Right lobe of liver (tissue), 6 donors: Measurements from ENCODE around the gene UBASH3B. TPM values are rescaled to one million over a fixed set of nuclear protein-coding genes. Genes with fewer than 3 reads are reported as not detected.

Source experiments
- ATAC-seq, 4 donors: fragments of 200-7000 bp; cut with Tn5 transposase; one replicate each; pipeline ENCODE4 v1.9.1; 2020; ENCODE audit warnings: mild to moderate bottlenecking in 4 of 4, moderate library complexity in 4 of 4
- DNase-seq, 3 donors: peaks; one replicate each; pipeline ENCODE4 v3.0.0-alpha.2; 2020
- H3K27ac ChIP-seq, 3 donors: fragments of 200-600 bp; one replicate each; pipeline ENCODE4 v1.8.0; 2022
- H3K27me3 ChIP-seq, 2 donors: fragments of 200-600 bp; one replicate each; pipeline ENCODE4 v1.8.0; 2022
- H3K36me3 ChIP-seq, 4 donors: fragments of 200-600 bp; sonication (generic) in 1 of 4; one replicate each; pipeline versions ENCODE4 v1.5.1 to v1.8.0; 2017 to 2022; ENCODE audit warnings: control low read depth in 1 of 4
- H3K4me1 ChIP-seq, 4 donors: fragments of 200-600 bp; sonication (generic) in 1 of 4; one replicate each; pipeline versions ENCODE4 v1.5.1 to v1.8.0; 2017 to 2022; ENCODE audit warnings: control low read depth in 1 of 4
- H3K4me3 ChIP-seq, 3 donors: fragments of 200-600 bp; one replicate each; pipeline ENCODE4 v1.8.0; 2022
- H3K9me3 ChIP-seq, 4 donors: fragments of 200-600 bp; sonication (generic) in 1 of 4; one replicate each; pipeline versions ENCODE4 v1.5.1 to v1.8.0; 2017 to 2022; ENCODE audit warnings: control low read depth in 1 of 4
- CTCF ChIP-seq, 4 donors: fragments of 200-600 bp in 3 of 4; fragments of 450-650 bp in 1 of 4; IDR thresholded peaks; one replicate each; pipeline versions ENCODE4 v1.5.1 to v1.8.0; 2016 to 2022; ENCODE audit warnings: antibody characterized with exemption in 4 of 4, mild to moderate bottlenecking in 2 of 4
- POLR2A ChIP-seq: fragments of 450-650 bp; IDR thresholded peaks from one replicate; pipeline ENCODE4 v1.6.1; 2017; ENCODE audit warnings: antibody characterized with exemption, mild to moderate bottlenecking
- WGBS: methylation state at CpG from one replicate; pipeline ENCODE4 v1.1.6; 2018; ENCODE audit warnings: low coverage, low lambda C conversion rate; ENCODE audit not compliant: insufficient coverage; ENCODE audit errors: missing lambda C conversion rate; 5-methylcytosine and 5-hydroxymethylcytosine counted together
- intact Hi-C, 2 donors: fragments of 100-400 bp; cut with DNase I; formaldehyde crosslinking; loops; one replicate each; pipeline versions ENCODE4 v1.11.2 to v1.14.1; 2022
- total RNA-seq, 6 experiments: library from RNA; depleted of rRNA in 2 of 6; stranded (reverse); fragments of >200 nt in 2 of 6; fragmentation: NEBNext Ultra II Directional in 3 of 6; extraction: Animal tissue kit (Norgen Biotek cat#: 25700) in 3 of 6; gene quantifications; one replicate each; pipeline versions ENCODE4 v1.1.0 to v1.2.4, GENCODE V29; 2016 to 2023
- donor health status: DM: no; HTN: yes; CAD: no.
- donor health status: DM: no; HTN: no; CAD: no.
- donor health status: DM: no; HTN: no; CAD: no.
- donor health status: DM: no; HTN: yes; CAD: no.
- donor health status: DM: no; HTN: yes; CAD: no.

The UBASH3B gene
- total RNA-seq, 6 experiments from 2014 or later = 1.7 to 10.5 (median 2.4) TPM

GRCh38 chr11:122836916-122837315 lies 181.4 kb downstream of the UBASH3B start:
- no peak for DNase-seq
- TF ChIP-seq POLR2A (no peak), CTCF (IDR thresholded peaks at IDR 0.05) (no peak)
- H3K4me3 ChIP-seq = no peak overlapping the region
- no peaks in the 10 kb centered on the region for H3K4me1 ChIP-seq
- H3K36me3 ChIP-seq = no peaks in the 10 kb centered on the region
- H3K27me3 ChIP-seq = no peaks in the 10 kb centered on the region
- H3K9me3 ChIP-seq = no peaks in the 10 kb centered on the region
- no peak overlapping the region for H3K27ac ChIP-seq
- no peak for ATAC-seq
- intact Hi-C loops = no loop called here

- no peak for ATAC-seq
- H3K27ac ChIP-seq = no peak overlapping the region
- TF ChIP-seq POLR2A = no peak
- TF ChIP-seq CTCF (IDR thresholded peaks at IDR 0.05) = no peak
- H3K4me3 ChIP-seq = no peak overlapping the region
- no peaks in the 10 kb centered on the region for H3K4me1 ChIP-seq
- DNase-seq = no peak
- no peaks in the 10 kb centered on the region for H3K27me3 ChIP-seq
- no peaks in the 10 kb centered on the region for H3K9me3 ChIP-seq
- WGBS = 61% methylated on average over 4 of the region's 4 CpGs
- intact Hi-C loops = no loop called here
- no peaks in the 10 kb centered on the region for H3K36me3 ChIP-seq
Measured at GRCh38 chr11:122837528-122838346, 182.2 kb downstream of the UBASH3B start.

- peak in 3 of 4 donors; percentile 34 to 47 (median 42) for ATAC-seq
- Histone ChIP-seq H3K27me3 (no peaks in the 10 kb centered on the region), H3K9me3 (no peaks in the 10 kb centered on the region), H3K4me3 (no peak overlapping the region), H3K27ac (no peak overlapping the region), H3K36me3 (no peaks in the 10 kb centered on the region), H3K4me1 (no peaks in the 10 kb centered on the region)
- DNase-seq = no peak
- no peak for TF ChIP-seq CTCF (IDR thresholded peaks at IDR 0.05)
- no peak for TF ChIP-seq POLR2A
- intact Hi-C loops = no loop called here
- WGBS = 30% methylated on average over 10 of the region's 10 CpGs
Measured at GRCh38 chr11:122843281-122844141, 188.0 kb downstream of the UBASH3B start.

- no peak for ATAC-seq
- Histone ChIP-seq H3K36me3 (no peaks in the 10 kb centered on the region), H3K27me3 (no peaks in the 10 kb centered on the region), H3K4me3 (no peak overlapping the region), H3K9me3 (no peaks in the 10 kb centered on the region), H3K4me1 (no peaks in the 10 kb centered on the region), H3K27ac (no peak overlapping the region)
- TF ChIP-seq POLR2A (no peak), CTCF (IDR thresholded peaks at IDR 0.05) (no peak)
- intact Hi-C loops = no loop called here
- no peak for DNase-seq
- WGBS = 30% methylated on average over 1 of the region's 1 CpG
Measured at GRCh38 chr11:122847466-122847865, 191.9 kb downstream of the UBASH3B start.
